Raji (cell line): ENCODE measurements around the gene INTS15.

Experiments
- POLR2A ChIP-seq: IDR thresholded peaks from 2 replicates; pipeline ENCODE4 v1.6.1; 2011; ENCODE audit warnings: low read depth, low read length, control low read depth; ENCODE audit not compliant: insufficient read depth

INTS15 gene

DNA sequence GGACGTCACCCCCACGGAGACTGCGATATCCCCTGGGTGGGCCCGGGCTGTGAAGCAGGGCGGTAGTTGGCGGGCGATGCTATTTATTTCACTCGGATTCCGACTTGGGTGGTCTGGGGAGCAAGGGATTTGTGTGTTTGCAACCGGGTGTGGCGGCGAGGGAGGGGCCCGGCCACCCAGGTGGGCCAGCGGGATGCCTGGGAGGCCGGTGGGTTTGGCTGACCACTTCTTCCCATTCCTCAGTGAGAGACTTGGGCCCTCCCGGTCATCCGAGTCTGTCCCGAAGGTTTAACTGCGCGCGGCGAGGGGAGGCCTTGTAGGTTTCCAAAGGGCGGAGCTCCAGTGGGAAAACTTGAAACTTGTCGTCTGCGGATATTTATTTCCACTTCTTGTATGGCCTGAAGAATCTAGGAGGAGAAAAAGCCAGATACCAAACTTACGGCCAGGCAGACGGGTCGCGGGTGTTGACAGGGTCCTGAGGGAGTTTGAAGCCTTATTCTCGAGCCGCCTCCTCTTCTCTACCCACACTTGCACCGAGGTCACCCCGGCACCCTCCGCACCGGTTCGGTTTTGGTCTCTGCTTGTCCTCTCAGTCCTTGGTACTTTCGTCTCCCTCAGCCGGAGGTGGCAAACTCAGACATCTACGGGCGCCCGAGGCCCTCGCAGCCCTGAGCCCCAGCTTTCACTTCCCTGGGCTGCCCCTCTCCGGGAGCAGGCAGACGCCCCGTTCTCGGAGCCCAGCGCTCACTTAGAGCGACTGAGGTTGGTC, 65.2 kb downstream of the INTS15 start:
- no peak for TF ChIP-seq POLR2A

DNA sequence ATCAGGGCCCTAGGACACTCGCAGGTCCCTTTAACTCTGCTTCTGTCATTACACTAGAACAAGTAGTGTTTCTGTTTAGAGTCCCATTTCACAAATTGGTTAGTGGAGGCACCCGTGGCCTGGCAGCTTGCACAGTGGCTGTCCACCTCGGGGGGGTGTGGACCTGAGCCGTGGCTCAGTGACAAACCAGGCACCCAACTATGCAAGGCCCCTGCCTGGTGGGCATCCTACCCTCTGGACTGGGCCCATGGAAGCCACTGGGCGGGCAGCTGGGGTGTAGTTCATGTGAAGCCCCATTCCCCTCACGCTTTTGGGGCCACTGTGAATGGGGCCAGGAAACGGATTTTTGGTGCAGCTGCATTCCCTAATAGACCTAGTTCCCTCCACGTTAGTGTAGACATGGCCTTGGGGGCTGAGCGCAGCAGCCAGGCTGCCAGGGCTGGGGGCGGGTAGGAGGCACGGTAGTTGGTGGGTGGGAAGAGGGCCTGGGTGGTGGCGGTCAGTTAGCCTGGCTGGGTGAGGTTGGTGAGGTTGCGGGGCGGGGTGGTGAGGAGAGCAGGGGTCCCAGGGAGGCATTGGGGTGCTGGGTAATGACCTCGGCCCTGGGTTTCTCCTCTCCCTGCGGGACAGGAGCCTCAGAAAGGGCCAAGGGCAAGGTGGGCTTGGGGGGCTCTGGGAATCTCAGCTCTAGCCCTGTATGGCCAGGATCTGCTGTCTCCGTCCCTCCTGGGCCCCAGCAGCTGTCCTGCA, 66.0 kb downstream of the INTS15 start:
- TF ChIP-seq POLR2A: no peak

DNA sequence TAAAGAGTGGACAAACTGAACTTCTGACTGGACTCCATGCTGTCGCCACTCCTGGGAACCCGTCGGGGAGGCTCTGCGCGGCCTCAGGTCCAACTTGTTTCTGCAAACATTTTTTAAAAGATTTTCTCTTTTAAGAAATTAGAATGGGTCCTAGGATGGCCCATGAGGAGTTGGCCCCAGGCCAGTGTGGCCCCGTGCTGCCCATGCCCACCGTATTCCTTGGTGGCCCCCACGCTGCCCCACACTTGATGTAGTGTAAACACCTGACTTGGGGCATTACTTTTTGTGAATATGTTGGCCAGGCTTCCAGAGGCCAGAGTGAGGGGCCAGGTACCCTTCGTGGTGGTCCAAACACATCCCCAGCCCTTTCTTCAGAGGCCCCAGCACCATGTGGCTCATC, 66.6 kb downstream of the INTS15 start:
- TF ChIP-seq POLR2A: no peak
